GM19193 (cell line): ENCODE measurements around the gene BIRC6.

ENCODE experiments used
- POLR2A ChIP-seq: IDR thresholded peaks from 4 replicates; pipeline ENCODE4 v1.6.1; 2011; ENCODE audit not compliant: insufficient read depth, insufficient read length; ENCODE audit errors: extremely low read depth

BIRC6 gene, protein sequence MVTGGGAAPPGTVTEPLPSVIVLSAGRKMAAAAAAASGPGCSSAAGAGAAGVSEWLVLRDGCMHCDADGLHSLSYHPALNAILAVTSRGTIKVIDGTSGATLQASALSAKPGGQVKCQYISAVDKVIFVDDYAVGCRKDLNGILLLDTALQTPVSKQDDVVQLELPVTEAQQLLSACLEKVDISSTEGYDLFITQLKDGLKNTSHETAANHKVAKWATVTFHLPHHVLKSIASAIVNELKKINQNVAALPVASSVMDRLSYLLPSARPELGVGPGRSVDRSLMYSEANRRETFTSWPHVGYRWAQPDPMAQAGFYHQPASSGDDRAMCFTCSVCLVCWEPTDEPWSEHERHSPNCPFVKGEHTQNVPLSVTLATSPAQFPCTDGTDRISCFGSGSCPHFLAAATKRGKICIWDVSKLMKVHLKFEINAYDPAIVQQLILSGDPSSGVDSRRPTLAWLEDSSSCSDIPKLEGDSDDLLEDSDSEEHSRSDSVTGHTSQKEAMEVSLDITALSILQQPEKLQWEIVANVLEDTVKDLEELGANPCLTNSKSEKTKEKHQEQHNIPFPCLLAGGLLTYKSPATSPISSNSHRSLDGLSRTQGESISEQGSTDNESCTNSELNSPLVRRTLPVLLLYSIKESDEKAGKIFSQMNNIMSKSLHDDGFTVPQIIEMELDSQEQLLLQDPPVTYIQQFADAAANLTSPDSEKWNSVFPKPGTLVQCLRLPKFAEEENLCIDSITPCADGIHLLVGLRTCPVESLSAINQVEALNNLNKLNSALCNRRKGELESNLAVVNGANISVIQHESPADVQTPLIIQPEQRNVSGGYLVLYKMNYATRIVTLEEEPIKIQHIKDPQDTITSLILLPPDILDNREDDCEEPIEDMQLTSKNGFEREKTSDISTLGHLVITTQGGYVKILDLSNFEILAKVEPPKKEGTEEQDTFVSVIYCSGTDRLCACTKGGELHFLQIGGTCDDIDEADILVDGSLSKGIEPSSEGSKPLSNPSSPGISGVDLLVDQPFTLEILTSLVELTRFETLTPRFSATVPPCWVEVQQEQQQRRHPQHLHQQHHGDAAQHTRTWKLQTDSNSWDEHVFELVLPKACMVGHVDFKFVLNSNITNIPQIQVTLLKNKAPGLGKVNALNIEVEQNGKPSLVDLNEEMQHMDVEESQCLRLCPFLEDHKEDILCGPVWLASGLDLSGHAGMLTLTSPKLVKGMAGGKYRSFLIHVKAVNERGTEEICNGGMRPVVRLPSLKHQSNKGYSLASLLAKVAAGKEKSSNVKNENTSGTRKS (N-terminal part only)

DNA sequence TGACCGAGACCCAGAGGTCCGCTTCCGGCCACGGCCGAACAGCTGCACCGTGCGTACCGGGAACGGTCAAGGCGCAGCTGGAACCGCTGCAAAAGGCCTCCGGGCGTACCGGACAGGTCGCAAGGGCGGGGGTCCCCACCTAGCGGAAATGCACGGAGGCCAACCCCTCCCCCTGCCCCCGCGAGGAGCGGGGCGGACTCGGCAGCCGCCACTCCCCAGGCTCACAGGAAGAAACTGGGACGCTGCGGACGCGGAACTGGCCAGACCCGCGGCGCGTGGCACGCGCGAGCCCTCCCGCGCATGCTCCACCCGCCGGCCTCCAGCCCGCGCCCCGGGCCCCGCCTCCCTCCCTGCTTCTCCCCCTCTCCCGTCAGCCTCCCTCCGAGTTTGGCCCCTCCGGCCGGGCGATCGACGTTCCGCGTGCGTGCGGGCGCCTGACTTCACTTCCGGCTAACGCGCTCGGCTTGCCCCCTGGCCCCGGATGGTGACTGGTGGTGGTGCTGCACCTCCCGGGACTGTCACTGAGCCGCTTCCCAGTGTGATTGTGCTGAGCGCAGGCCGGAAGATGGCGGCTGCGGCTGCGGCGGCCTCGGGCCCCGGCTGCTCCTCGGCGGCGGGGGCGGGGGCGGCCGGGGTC is at the start of gene BIRC6:
Gene BIRC6, plus strand, starts transcription at position 343 of the 637 bp plus-strand sequence. Its CDS starts 139 bp downstream, at position 482.
- peak; percentile 96 for TF ChIP-seq POLR2A

DNA sequence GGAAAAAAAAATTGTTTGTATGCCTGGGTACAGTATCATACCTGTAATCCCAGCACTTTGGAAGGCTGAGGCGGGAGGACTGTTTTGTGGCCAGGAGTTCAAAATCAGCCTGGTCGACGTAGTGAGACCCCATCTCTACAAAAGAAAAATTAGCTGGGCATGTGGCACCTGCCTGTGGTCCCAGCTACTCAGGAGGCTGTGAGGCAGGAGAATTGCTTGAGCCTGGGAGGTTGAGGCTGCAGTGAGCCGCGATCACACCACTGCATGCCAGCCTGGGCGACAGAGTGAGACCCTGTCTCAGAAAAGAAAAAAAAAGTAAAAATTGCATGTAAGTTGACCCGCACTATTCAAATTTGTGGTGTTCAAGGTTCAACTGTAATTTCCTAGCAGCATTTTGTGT is 46.2 kb upstream of the BIRC6 start:
- no peak for TF ChIP-seq POLR2A

DNA sequence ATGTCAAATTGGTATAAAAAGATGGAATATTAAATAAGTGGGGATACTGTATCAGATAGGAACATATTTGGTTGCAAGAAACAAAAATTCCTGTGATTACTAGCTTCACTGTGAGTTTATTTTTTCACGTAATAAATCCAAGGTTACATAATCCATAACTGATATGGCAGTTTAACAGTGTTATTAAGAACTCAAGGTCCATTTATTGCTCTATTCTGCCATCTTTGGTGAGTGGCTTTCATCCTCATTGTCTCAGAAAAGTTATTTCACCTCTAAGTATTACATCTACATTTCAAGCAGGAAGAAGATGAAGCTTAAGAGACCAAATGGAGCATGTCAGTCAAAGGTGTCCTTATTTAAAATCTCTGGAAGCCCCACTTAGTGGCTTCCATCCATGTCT is 41.9 kb upstream of the BIRC6 start:
- TF ChIP-seq POLR2A: no peak

DNA sequence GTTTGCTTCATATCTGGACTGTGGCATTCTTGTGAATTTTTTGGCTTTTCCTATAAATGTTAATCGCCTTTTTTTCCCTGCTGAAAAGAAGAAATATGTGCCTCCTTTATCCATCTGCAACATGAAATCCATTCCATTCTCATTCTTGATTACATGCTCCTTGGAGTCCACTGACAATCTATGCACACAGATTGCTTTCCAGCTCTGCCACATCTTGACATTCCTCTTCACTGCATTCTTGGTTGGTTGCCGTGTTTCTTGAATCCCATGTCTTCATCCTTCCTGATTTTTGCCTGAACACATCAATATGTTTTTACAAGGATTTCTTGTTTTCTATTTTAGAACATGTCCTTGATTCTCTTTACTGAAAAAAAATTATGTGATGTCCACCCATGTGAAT is 26.7 kb upstream of the BIRC6 start:
- TF ChIP-seq POLR2A: no peak

DNA sequence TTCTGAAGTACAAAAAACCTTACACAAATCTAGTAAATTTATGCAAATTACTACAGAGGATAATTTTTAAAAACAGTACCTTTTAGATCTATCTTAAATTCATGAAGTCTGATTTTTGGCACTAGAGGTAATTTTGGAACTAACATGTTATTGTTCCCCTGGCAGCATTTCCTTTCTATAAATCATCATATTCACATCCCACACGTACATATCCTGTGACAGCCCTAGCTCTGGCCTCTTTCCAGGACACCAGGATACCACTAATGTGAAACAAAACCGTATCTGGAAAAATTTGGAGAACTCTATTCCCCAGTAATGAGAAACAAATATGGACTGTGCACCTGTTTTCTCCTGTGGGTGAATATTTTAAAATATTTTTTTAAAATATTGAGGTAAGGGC is 14.0 kb upstream of the BIRC6 start:
- no peak for TF ChIP-seq POLR2A

DNA sequence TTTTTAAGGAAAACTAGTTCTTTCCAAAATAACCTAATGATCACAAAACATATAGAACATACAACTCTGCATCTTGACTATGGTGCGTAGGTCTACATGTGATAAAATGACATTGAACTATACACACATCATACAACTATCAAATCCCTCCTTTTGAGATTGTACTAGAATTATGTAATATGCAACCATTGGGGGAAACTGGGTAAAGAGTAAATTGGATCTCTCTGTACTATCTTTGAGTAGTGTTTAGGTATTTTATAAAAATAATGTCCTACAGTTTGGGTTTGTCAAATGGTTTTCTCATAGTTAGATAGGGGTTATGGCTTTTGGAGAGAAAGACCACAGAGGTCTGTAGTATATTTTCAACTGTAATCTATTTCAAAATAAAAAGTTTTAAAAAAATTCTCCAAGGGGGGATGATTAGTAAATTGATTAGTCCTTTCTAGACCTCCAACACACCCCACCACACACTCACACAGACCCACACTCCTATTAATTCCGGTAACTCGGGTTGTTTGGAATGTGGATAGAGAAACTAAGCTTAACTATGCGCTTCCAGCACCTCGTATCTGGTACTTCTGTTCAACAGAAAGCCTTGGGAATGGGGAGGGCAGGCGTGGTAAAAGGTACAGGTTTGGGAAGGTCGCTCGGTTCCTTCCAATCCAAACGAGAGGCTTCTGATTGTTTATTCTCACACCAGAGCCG is 695 bp upstream of the BIRC6 start:
- no peak for TF ChIP-seq POLR2A

DNA sequence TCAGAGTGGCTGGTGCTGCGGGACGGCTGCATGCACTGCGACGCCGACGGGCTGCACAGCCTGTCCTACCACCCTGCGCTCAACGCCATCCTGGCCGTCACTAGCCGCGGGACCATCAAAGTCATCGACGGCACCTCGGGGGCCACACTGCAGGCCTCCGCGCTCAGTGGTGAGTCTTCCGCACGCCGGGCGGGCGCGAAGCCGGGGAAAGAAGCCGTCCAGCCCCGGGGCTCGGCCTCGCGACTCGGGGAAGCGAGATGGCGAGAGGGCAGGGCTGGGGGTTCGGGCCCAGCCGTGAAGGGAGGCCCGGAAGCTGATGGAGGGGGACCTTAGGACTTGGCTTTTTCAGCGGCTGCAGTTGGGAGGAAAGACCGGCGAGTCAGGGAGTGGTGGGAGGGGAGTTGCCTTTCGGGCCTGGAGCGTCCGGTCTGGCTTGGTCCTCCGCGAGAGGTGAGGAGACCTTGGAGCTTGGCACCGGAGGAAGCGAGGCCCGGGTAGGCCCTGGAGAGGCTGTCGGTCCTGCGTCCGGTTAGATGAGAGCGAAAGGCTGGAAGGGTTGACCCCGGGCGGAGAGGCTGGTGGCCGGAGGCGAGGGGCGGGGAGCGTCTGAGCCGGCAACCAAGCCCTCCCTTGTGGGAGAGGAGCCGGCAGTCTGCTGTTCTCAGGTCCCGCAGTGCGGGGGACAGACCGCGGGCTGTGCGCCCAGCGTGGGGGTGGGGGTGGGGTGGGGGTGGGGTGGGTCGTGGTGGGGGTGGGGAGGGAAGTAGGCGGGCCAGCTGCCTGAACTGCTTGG is 691 bp downstream of the BIRC6 start:
- TF ChIP-seq POLR2A: no peak

DNA sequence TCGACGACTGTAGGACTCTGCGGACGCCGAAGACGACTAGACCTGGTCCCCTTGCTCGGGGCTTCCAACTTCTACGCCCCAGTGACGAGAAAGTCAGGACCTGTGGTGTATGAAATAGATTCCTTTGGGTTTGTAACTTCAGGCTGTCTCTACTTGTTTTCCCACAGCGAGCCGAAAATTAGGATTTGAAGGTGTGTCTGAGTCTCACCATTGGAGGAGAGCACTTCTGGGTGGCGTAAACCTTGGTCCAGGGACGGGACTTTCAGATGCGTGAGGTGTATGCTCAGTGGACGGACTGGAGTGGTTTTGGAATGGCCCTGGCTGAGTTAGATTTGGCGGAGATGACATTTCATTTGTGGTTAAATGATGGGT is 1.3 kb downstream of the BIRC6 start:
- TF ChIP-seq POLR2A: no peak

DNA sequence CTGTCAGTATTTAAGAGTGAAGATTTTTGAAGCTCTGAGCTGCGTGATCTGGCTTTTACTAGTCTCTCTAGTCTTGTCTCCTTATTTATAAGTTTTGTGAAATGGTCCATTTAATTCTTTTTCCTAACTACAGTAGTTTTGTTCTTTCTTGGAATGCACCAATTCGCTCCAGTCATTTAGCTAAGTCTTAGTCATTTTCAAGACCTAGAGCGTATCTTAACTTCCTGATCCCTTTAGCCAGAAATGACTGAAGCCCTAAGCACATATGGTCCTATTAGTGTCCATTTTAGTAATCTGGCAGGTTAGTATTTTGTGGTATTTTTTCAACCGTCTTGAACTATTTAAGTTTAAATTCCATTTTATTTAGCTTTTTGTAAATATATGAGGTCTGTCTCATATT is 3.6 kb downstream of the BIRC6 start:
- TF ChIP-seq POLR2A: no peak

DNA sequence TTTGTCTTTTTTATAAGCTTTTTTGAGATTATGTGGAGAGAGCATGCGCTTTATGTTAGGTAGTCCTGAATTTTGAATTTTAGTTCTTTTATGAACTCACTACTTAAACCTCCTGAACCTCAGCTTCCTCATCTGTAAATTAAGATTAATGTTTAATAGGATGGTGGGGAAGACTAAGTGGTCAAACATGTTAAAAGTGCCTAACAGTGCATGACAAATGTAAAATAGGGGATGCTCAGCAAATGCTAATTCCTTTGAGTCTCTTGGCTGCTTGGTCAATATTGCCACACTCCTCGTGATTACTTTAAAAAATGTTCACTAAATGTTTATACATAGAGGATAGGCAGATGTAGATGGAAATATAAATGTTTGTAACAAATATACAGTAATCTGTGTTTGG is 6.8 kb downstream of the BIRC6 start:
- TF ChIP-seq POLR2A: no peak

DNA sequence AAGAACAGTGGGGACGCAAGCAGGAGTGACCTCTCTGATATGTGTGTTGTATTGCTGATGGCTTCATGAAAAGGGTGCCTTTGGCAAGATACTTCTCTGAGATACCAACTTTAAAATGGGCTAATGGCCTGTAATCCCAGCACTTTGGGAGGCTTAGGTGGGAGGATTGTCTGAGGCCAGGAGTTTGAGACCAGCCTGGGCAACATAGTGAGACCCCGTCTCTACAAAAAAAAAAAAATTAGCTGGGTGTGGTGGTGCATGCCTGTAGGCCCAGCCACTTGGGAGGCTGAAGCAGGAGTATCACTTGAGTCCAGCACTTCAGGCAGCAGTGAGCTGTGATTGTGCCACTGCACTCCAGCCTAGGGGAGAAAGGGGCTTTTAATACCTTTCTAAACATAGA is 9.8 kb downstream of the BIRC6 start:
- TF ChIP-seq POLR2A: no peak

DNA sequence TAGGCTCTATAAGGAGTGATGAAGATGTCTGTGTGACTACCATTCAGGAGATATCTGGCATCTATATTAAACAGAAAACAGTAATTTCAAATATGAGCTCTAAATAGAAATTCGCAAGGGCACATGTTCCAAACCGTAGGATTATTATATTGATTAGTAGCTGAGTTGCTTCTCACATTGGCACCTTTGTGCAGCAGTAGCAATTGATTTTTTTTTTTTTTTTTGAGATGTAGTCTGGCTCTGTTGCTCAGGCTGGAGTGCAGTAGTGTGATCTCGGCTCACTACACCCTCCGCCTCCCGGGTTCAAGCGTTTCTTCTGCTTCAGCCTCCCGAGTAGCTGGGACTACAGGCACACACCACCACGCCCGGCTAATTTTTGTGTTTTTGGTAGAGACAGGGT is 12.4 kb downstream of the BIRC6 start:
- TF ChIP-seq POLR2A: no peak

DNA sequence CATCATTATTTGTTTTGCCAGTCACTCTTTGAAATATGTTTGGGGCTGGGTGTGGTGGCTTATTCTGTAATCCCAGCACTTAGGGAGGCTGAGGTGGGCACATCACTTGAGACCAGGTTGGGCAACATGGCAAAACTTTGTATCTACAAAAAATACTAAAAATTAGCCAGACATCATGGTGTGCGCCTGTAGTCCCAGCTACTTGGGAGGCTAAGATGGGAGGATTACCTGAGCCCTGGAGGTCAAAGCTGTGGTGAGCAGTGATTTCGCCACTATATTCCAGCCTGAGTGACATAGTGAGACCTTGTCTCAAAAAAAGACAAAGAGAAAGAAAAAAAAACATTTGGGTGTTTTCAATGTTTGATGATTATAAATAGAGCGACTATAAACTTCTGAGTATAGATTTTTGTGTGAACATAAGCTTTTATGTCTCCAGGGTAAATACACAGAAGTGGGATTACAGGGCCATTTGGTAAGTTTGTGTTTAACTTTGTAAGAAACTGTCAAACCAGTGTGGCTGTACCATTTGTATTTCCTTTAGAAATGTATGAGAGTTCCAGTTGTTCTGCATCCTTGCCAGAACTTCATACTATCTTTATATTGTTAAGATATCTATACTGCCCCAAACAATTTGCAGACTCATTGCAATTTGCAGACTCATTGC is 15.8 kb downstream of the BIRC6 start:
- TF ChIP-seq POLR2A: no peak
